ENCODE data around the gene LRATD1. TPM values are rescaled to one million over a fixed set of nuclear protein-coding genes. Genes with fewer than 3 reads are reported as not detected.
"Not testable (repeated sequence)": the region's sequence is repeated elsewhere in the genome, so short reads cannot be mapped to it uniquely, and the experiment has no call there.

The LRATD1 gene, protein sequence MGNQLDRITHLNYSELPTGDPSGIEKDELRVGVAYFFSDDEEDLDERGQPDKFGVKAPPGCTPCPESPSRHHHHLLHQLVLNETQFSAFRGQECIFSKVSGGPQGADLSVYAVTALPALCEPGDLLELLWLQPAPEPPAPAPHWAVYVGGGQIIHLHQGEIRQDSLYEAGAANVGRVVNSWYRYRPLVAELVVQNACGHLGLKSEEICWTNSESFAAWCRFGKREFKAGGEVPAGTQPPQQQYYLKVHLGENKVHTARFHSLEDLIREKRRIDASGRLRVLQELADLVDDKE
- total RNA-seq (2014; rRNA removed) = 0.26 and 0.57 TPM in 2 replicates
- polyA plus RNA-seq (2012) = 0.40 TPM

DNA sequence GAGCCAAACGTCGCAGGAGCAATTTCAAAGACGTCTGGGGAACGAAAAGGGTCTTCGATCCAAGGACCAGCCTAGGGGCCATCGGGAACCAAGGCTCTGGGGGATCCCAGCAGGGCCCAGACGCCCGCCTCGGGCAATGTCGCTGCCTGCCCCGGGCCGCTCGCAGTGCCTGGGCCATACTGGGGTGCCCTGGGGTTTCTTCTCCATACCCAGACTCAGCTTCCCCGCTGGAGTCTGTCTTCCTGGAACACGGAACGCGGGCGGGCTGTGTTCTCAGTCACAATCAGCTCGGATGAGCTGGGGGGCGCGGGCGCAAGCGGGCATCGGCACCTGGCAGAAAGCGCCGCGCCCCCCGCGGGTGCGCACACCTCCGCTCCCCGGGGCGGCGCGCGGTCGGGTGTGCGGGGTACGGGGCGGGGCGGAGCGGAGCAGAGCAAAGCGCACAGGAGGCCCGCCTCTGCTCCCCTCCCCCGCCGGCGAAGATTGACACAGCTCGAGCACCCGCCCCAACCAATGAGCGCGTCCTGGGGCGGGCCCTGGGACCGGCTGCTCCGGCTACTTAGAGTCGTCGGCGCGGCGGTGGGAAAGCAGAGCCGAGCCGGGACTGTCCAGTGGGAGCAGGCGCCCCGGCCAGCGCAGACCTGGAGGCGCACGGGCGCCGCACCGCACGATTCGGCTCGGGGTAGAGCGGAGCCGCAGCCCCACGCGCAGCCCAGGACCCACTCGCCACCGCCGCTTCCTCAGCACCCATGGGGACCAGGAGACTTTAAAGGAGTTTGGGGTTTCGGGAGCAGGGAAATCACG lies at the start of gene LRATD1:
TSS of gene LRATD1 (plus strand) at position 585 of the 804 bp plus-strand sequence. CDS start 1,263 bp downstream, outside the sequence.
- peak; percentile 71 for DNase-seq (ENCODE audit: low read depth)

DNA sequence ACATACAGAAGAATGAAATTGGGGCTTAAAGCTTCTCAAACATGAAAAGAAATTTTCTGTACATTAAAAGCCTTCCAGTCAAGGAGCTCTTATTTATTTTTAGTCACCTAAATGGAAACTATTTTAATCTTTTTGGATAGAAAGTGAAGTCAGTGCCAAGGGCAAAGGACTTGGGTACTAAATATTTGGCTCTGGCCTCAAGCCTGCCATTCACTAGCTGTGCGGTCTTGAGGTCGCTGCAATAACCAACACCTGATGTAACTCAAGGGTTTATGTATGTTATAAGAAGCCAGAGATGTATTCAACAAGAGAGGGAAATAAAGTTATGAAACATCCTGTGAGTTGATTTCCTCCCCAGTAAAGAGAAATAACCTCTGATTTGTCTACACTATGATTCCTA lies 49.5 kb upstream of the LRATD1 start:
- DNase-seq (ENCODE audit: low read depth) = no peak

DNA sequence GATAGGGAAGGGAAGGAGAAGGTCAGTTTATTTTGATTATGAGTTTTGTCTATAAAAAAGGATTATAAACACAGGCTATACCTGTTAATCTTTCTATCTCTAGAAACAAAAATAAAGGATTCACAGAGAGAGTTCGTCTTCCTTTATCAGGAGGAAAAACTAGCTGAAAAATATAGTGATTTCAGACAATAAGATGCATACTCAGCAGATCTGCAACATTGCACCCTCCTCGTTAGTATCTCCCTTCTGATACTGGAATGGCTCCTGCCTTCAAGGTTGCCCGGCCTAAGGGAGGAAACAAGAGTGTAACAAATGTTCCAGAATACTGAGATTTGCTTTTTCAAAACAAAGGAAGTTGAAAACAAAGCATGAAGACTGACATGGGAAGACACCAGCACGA lies 48.7 kb upstream of the LRATD1 start:
- DNase-seq (ENCODE audit: low read depth) = no peak

DNA sequence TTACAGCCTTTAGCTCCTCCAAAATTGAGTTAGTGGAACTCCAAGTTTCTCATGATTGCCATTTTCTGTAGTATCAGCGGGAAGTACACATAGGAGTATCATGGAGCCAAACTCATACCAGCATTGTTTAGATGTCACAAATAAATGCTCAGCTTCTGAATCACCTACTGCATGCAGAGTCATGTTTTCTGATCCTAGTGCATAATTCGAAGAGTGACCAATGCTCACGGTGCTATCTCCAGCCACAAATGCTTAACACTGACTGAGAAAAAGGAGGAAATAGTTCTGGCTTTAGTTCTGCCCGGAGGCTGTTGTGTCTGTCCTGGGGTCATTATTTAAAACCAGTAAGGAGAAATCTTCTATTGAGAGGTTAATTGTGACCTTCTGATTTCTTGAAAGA lies 45.4 kb upstream of the LRATD1 start:
- DNase-seq (ENCODE audit: low read depth) = peak; percentile 2

DNA sequence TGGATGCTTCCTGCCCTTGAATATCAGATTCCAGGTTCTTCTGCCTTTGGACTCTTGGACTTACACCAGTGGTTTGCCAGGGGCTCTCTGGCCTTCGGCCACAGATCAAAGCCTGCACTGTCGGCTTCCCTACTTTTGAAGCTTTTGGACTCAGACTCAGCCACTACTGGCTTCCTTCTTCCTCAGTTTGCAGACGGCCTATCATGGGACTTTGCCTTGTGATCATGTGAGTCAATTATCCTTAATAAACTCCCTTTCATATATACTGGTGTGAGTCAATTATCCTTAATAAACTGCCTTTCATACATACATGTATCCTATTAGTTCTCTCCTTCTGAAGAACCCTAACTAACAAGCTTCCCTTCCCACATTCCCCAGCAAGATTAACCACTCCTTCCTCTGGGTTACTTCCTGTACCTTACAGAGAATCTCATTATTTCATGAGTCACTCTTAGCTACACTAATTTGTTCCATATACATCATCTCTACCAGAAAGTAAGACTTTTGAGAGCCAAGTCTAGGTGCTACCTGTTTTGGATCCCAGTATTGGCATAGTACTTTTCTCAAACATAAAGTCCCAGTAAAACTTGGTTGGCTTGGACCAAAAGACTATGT lies 31.3 kb upstream of the LRATD1 start:
- no peak for DNase-seq (ENCODE audit: low read depth)

DNA sequence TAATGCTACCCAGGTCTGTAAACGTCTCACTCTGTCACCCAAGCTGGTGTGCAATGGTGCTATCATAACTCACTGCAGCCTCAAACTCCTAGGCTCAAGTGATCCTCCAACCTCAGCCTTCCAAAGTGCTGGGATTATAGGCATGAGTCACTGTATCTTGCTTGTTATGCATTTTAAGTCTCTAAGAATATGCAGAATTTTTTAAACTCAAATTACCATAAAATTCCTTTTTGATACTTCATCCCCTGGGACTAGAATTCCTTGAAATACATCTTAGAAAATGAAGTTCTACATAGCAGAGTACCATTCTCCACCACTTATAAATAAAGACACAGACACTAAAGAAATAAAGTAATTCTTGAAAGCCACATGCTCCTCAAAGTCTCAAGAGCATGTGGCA lies 30.2 kb upstream of the LRATD1 start:
- no peak for DNase-seq (ENCODE audit: low read depth)

DNA sequence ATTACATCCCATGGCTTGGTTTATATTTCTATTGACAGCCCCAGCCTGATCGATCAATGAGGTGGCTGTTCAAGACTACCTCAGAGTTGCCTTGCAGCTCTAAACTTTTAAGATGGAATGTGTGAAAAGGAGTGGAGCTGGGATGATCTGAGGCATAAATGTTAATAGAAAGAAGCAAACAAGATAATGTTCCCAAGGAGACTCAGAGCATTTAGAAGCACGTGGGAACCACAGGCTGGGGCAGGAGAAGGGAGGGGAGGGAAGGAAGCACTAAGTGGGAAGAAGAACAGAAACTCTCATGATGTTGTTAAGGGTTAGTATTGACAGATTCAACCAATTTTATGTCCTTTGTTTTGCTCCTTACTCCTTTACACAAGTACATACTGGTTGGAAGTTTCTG lies 28.8 kb upstream of the LRATD1 start:
- DNase-seq (ENCODE audit: low read depth) = no peak

DNA sequence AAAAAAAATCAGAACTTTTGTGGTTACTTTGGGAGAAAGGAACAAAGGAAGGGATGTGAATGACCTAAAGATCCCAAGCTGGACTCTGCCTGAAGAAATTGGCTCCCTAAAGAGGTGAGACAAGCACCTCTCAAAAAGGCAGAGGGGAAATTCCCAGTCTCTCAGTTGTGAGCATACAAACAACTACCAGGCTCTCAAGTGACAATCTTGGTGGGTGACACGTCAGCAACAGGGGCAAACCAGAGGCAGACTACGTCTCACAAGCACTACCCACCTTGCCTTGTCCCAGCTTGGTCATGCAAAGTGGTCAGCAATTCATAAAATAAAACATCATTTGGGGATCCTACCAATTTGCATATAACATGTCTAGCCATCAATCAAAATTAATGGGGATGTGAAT lies 24.3 kb upstream of the LRATD1 start:
- DNase-seq (ENCODE audit: low read depth) = no peak

DNA sequence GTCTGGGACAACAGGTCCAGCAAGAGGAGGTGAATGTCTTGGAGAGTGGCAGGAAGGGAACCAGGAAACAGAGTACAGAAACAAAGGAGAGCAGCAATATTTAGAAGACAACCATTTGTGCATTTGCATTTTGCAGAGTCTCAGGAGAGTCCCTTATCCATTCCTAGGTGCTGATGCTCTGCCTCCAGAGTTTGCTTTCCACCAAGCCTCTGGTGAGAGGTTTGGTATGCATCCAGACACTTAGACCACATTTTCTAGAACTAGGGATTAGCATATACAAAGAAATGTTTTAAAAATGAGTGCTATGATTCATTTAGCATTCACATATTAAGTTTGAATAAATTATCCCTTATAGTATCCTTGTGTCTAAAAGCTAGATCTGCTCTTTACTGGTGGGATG lies 18.5 kb upstream of the LRATD1 start:
- DNase-seq (ENCODE audit: low read depth) = no peak

DNA sequence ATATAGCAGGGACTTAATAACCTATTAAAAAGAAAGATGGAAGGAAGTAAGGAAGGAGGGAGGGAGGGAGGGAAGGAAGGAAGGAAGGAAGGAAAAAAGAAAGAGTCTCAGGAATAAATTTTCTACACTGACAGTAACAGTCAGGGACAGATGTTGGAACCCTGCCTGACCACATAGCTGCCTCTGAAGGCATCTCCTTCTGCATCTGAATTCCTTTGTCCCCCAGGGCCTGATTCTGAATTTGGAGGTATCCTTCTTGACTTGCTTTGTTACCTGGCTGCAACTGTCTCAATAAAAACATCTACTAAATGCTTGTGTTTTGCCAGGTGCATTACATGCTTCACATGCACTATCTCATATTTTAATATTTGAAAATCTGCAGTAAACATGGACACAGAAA lies 17.4 kb upstream of the LRATD1 start:
- peak; percentile 17 for DNase-seq (ENCODE audit: low read depth)

DNA sequence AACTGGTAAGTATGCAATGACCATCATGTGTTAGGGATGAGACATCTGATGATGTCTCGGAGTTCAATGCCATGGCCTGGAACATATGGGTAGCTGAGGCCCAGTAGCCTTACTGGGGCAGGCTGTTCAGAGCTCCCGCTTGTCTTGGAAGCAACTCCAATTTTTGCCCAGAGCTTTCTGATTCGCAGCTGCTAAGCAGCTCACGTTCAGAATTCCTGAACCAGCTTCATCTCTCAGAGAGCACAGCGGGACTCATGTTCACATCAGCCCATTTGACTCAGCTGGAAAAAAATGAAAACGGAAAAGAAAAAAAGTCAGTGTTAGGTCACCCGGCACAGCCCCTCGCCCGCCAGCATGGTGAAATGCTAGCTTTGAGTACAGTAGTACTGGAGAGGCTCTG lies 16.8 kb upstream of the LRATD1 start:
- DNase-seq (ENCODE audit: low read depth) = no peak

DNA sequence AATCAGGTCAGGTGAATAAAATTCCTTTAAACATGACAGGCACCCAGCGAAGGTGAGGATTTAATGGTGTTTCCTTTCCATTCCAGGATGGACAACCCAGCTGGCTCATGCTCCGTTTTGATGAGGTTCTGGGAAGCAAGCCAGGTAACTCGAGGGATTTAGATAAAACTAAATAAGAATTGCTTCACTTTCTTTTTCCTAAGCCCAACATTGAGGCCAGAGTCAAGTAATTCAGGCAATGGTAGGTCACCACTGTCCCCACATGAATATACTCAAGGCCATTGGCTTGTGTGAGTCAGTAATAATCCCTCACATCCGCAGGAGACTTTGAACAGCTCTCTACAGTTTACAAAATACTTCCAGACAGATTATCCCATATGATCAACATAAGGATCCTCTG lies 16.2 kb upstream of the LRATD1 start:
- DNase-seq (ENCODE audit: low read depth) = no peak

DNA sequence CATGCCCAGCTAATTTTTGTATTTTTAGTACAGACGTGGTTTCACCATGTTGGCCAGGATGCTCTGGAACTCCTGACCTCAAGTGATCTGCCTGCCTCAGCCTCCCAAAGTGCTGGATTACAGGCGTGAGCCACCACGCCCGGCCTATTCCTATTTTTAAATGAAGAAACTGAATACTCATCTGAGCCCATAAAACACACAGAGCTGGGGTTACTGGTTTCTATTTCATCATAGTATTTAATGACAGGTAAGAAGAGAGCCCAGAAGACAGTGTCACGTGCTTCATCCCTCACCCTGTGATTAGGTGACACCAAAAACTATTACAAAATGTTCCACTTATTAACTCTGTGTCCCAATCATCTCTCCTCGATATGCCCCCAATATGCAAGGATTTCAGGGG lies 15.6 kb upstream of the LRATD1 start:
- no peak for DNase-seq (ENCODE audit: low read depth)

DNA sequence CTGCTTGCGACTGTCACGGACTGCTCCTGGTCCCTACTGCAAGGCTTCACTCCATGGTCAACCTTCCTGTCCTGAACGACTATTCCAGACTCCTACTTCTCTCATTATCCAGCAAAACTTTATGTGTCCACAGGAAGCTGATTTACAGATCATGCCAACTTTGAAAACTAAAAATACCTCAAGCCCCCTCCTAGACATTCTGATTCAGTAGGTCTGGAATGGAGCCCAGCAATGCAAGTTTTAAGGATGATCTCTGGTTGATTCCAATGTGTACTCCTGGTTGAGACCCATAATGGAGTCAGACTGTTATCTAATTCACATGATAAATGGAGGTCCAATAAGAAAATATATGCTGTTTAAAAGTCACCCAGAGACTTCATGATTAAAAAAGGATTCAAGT lies 13.1 kb upstream of the LRATD1 start:
- no peak for DNase-seq (ENCODE audit: low read depth)

DNA sequence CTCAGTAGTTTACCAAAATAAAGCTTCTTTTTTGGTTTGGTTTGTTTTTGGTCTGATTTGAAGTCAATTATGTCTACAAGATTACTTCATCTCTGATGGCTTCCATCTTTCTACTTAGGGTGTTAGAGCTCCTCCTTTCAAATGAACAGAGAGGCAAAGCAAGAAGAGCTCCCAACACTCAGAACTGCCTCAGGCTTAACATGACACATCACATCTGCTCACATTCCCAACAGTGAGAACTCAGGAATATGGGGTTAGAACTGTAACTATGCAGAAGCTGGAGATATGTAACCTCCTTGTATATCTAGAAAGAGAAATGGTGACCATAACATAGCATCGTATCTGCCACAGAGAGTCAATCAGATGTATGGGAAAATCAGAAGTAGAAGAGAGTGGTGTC lies 11.4 kb upstream of the LRATD1 start:
- no peak for DNase-seq (ENCODE audit: low read depth)

DNA sequence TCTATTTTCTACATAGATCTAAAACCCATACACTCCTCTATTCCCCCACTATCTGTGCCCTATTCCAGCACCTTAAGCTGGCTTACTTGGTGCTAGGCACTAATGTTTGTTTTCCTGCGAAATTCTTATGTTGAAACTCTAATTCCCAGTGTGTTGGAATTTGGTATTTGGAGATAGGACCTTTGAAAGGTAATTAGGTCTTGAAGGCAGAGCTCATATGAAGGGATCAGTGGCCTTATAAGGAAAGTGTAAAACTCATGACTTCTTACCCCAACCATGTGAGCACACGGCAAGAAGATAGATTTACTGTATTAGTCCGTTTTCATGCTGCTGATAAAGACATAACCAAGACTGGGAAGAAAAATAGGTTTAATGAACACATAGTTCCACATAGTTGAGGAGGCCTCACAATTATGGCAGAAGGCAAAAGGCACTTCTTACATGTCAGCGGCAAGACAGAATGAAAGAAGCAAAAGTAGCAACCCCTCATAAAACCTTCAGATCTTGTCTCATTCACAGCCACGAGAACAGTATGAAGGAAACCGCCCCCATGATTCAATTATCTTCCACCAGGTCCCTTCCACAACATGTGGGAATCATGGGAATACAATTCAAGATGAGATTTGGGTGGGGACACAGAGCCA lies 10.5 kb upstream of the LRATD1 start:
- DNase-seq (ENCODE audit: low read depth) = no peak

DNA sequence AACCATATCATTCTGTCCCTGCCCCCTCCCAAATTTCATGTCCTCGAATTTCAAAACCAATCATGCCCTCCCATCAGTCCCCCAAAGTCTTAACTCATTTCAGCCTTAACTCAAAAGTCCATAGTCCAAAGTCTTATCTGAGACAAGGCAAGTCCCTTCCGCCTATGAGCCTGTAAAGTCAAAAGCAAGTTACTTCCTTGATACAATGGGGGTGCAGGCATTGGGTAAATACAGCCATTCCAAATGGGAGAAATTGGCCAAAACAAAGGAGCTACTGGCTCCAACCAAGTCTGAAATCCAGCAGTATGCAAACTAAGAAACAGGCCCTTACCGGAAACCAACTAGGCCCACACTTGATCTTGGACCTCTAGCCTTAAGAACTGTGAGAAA lies 10.0 kb upstream of the LRATD1 start:
- DNase-seq (ENCODE audit: low read depth) = not testable (repeated sequence)

DNA sequence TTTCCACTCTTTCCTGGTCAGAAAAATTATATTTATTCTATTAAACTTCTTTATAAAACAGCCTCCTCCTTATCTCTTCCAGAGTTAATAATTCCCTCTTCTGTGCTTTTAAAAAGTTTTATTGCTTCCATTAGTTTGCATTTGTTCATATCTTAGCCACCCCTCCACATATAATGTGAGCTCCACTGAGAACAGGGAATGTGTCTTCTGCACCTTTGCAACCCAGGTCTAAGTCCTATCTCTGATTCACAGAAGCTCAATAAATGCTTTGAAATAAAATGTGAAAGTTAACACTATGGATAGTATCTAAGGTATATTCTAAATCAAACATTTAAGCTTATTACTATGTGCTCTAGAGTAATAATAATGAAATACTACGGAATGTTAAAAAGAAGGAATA lies 9.3 kb upstream of the LRATD1 start:
- DNase-seq (ENCODE audit: low read depth) = no peak

DNA sequence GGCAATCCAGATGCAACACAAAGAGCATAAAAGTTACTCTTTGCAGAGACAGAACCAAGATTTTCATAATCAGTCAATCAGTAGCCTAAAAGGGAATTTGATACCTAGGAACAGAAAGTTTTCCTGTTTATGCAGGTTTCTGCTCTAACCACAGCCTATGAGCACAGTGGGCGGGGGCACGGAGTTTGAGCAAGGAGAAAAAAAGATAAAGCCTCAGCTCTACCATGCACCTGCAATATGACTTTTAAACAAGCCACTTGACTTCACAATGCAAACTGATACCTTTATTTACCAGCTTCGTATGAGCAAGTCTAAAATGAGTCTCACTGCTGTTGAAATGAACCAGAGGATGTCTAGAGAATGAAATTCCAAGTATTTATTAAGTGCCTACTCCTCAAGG lies 5.6 kb upstream of the LRATD1 start:
- DNase-seq (ENCODE audit: low read depth) = no peak

DNA sequence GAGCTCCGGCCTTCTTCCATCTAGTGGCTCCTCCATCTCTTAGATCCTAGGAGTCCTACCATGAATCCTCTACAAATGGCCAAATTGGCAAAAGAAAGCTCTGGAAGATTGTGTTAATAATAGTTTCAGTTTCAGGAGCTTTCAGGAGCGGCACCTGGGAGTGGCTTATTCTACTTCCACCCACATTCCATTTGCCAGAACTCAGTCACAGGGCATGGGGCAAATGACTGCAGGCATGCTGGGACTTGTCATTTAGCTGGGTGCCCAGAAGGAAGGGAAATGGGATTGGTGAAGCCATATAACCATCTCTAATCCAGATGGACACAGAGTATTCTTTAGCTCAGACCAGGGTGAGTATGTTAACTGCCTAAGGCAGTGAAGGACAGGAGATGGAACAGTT lies 3.6 kb upstream of the LRATD1 start:
- DNase-seq (ENCODE audit: low read depth) = peak; percentile 24

DNA sequence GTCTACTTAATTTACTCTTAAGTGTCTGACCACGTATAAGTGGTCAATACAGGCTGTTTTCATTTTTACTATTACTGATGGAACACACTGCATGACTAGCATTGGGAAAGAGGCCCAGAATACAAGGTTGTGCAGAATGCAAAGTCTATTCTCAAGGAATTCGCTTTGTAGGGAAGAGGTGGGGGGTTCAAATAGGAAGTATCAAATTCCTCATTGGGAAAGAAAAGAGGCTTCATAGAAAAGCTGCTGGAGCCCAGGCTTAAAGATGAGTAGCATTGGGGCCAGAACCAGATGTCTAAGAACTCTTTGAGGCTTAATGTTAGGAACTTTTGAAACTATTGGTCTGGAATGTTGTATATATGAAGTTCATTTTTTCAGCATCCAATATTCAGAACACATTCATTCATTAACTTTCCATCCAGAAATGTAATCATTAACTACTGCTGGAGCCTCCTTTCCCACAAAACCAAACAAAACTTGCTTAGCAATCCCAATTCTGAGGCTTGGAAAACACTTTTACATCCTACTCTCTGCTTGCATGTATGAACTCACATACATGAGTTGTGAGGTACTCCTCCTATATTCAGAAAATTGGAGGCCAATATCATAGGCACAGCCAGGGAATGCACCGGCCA lies 994 bp upstream of the LRATD1 start:
- DNase-seq (ENCODE audit: low read depth) = no peak

DNA sequence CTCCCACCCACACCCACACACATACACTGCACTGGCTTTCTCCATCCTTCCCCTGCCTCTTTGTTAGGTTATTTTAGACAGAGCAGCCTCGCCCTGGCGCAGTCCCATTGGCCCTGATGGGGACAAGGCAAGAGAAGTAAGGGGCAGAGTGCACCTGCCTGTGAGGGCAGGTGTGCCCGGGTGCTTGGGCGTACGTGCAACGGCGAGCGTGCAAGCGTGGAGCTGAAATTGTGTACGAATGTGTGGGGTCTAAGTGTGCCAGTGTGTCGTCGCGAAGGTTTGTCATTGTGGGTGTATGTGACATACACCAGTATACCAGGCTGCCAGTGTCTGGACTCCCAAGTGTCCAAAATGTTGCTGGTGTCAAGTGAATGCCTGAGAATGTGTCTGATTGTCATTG lies 544 bp downstream of the LRATD1 start:
- no peak for DNase-seq (ENCODE audit: low read depth)

All from LHCN-M2 (cell line).